GM21825 (cell line): Measurements from ENCODE around the gene MINDY4B.

ENCODE experiments used
- ATAC-seq: cut with Tn5 transposase; IDR thresholded peaks from one replicate; pipeline ENCODE4 v1.9.1; 2021; ENCODE audit warnings: mild to moderate bottlenecking, moderate library complexity; ENCODE audit not compliant: unreplicated experiment

Gene MINDY4B

DNA sequence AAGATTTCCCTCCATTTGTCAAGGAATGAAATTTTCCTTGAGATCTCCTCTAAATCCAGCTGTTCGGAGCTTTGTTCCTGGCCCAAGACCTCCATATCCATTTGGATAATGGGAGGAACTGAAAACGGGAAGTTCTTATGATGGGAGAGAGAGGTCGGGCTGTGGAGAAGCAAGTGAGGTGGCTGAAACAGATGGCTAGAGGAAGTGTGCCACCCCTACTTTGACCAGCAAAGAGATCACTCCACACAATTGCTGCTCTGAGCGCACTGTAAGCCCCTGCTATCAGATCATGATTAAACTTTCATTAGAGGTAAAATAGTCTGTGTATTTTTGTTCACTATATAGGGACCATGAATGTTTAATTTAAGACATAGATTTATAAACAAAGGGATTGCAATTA, at the start of gene MINDY4B:
TSS of gene MINDY4B (minus strand) at position 101 of the 400 bp plus-strand sequence. CDS start at position 101, 0 bp downstream.
- no peak for ATAC-seq

DNA sequence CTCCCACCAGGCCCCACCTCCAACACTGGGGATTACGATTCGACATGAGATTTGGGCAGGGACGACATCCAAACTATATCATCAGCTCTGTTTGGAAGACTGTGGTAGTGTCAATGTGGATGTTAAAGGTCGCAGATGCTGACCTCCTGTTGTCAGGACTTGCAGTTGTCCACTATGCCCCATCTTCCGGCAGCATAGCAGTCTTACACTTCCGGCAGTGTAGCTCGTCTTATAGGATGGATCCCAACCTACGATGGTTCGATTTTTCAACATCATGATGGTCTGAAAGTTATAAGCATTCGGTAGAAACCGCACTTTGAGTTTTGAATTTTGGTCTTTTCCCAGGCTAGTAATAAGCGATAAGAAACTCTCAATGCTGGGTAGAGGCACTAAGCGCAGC, 46.7 kb upstream of the MINDY4B start:
- no peak for ATAC-seq

- ATAC-seq = no peak
Observed at GRCh38 chr3:150945226-150946032, 40.2 kb upstream of the MINDY4B start.

- ATAC-seq = no peak
Observed at GRCh38 chr3:150942221-150942620, 37.0 kb upstream of the MINDY4B start.

DNA sequence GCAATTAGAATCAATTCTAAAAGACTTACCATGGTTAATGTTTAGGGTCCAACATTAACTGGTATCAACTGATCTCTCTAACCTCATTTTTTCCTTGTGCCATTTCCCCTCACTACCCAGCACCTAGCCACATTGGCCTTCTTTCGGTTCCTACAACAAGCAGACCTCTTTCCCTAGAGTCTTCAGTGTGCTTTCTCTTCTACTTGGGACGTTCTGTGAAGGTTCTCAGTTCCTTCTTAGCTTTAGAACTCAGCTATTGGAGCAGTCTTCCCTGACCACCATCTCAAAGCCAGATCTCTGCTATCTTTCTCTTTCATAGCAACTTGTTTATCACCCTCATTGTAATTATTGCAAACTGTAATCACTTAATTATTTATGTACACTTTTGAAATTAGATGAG, 31.5 kb upstream of the MINDY4B start:
- ATAC-seq = peak; percentile 74

DNA sequence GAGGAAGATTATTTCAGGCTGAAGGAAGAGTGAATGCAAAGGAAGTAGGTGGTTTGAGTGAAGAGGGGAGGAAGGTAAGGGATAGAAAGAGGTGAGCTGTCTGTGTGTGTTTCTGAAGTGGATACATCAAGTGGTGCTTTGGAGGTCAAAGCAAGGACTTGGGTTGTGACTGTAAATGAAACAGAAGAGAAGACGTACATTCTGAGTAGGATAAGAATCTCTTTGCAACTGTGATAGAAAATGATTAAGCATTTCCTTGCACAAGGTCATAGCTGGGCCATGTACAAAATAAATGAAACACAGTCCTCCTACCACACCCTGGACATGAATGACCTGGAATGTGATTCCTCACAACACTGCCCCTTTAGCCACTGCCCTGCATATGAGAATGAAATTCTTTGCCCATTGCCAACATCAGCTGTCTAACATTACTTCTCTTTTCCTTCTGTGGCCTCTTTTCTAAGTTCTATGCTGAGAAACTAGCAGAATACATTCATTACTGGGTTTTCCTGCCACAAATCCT, 28.3 kb upstream of the MINDY4B start:
- ATAC-seq = no peak

GRCh38 chr3:150931745-150932144, 26.5 kb upstream of the MINDY4B start:
- ATAC-seq = no peak

DNA sequence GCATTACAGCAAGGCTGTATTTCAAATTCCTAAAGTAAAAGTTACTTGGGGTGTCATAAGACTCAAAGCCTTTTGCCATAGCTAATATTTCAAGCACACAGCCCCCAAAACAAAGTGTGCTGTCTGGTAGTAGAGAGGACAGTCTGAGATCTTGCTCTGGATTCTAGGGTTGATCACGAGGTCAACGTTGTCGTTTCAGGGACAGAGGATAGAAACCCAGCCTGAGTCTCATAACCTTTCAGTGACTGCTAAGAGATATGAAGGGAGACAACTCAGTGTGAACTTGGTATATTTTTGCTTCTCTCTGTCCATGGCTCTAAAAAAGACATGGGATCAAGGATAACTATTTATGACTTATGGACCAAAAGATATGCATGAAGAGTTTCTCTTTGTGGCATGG, 25.6 kb upstream of the MINDY4B start:
- no peak for ATAC-seq

DNA sequence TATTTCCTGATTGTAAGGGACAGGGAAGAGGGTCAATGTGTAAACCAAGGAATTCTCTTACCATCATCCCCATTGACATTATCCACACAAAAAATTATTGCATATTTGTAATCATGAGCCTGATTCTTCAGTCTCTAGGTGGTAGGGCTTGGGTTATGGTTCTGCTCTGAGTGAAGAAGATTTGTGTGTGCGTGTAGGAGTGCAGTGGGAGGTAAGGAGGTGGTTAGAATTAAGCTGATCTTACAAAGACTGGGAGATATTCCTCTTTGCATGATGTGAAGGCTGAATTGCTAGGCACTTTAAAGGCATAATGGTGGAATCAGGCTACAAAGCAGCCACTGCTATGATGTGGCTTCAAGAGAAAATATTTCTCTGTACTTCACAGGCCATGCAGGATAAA, 23.0 kb upstream of the MINDY4B start:
- ATAC-seq = no peak

DNA sequence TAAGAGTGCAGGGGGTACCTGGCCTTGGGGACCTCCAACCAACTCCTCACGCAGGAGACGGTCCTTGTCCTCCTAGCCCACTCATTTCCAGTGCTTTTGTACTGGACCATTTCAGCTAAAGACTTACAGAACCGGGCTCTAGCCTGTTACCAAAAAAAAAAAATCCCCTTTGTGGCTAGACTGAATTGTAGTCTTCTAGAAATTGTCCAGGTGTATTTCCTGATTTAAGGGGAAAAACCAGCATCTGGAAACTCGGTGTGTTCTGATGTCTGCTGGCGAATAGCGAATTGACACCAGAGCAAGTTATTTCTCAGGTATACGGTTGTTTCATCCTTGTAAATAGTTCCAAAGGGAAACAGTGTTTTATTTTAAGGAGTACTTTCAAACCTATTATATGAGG, 21.1 kb upstream of the MINDY4B start:
- ATAC-seq = no peak

- ATAC-seq = peak; percentile 84
Observed at GRCh38 chr3:150925751-150926201, 20.5 kb upstream of the MINDY4B start.

- ATAC-seq = no peak
Observed at GRCh38 chr3:150922611-150923010, 17.4 kb upstream of the MINDY4B start.

GRCh38 chr3:150921209-150921608, 16.0 kb upstream of the MINDY4B start:
- no peak for ATAC-seq

GRCh38 chr3:150920236-150920635, 15.0 kb upstream of the MINDY4B start:
- no peak for ATAC-seq

DNA sequence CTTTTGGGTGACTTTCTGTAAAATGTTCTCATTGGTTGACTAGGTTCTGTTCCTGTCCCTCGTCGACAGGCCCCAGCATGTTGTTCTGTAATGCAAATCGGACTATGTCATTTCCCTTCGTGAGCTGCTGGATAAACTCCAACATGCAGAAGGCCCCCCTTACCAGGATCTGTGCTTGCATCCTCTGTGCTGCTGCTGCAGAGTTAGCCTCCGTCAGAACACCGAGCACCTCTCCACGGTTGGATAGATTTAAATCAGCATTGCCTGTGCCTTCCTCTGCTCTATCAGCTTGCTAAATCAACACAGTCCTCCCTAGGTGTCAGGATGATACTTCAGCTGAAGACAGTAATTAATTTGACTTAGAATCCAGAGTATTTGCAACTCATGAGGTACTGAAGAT, 12.7 kb upstream of the MINDY4B start:
- ATAC-seq = no peak

DNA sequence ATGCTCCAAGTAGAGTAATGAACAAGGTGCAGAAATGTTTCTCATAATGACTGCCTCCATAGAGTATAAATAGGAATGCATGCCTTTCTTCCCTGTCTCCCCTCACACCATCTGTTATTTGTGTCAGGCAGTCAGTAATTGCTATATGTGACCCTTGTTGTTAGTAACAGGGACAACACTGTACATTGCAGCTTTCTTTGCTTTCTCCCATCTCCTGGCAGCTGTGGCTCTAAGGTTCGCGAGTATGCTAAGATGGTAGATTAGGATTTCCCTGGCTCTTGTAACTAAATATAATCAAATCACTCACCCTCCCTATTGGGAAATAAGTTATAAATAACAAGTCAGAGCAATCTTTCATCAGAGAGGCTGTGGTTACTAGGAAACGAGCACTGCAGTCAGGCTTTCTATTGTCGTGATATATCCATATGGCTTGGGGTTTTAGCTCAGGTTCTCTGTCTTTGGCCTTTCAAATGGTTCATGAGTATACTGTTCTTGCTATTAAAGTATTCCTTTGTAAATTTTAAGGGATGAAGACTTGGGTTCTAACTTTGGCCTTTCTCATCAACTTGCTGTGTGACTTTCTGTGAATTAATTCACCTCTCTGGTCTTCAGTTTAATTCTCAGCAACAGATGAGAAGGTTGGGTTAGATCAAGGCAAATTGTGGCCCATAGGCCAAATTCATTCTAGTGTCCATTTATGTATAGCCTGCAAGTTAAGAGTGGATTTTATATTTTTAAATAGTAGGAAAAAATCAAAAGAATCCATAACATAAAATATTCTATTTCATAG, 8.1 kb upstream of the MINDY4B start:
- ATAC-seq = no peak

GRCh38 chr3:150912501-150912900, 7.3 kb upstream of the MINDY4B start:
- no peak for ATAC-seq

DNA sequence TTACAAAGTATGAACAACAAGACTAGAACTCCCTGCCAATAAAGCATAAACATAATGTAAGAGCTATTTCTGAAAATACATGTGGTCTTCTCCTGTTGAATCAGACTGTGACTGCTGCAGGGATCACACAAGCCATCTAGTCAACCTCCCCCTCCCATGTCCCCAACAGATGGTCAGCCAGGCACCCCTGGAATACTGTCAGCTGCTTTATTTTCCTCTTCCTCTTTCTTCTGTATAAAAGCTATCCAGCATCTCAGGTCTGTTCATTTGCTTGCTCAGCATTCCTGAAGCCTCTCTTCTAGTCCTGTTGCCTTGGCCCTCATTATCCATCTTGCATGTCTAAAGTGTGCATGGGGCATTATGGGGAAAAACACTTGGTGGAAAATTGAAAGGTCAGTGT, 6.5 kb upstream of the MINDY4B start:
- ATAC-seq = no peak

DNA sequence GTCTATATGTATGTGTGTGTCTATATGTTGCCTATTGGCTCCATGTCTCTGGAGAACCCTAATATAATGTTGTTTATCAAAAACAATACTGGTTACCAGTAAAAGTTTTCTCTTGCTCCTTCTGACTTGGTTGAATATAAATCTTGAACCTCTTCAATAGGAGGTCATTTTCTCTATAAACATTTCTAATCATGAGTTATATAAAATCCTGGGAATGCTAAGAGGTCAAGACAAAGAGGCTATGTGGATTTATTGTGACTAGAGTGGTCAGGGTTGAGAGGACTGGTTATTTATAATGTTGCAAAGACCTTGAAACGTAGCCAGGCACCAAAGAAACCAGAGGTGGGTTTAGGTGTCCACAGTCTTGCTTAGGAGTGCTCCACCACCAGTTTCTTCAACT, 1.2 kb upstream of the MINDY4B start:
- no peak for ATAC-seq

- ATAC-seq = no peak
Observed at GRCh38 chr3:150905746-150906145, 507 bp upstream of the MINDY4B start.

GRCh38 chr3:150902988-150903387, 2.3 kb downstream of the MINDY4B start:
- no peak for ATAC-seq

DNA sequence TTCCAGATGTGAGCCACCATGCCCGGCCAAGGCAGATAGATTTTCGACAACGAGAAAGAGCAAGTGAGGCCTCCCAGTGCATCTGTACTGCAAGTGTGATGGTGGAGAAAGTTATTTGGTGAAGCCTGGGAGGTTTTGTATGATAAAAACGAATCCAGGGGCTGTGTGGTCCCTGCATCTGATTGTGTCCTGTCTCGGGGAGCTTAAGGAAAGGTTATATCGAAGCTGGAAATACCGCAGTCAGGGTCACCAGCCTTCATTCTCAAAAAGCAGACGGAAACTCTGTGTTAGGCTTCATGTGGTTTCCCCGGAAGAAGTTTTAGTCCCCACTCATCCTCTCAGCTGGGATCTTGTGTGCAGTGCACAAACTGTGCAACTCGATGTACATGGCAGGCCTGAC, 3.4 kb downstream of the MINDY4B start:
- ATAC-seq = no peak
